ENCODE data around the gene PHOSPHO1.

DNA sequence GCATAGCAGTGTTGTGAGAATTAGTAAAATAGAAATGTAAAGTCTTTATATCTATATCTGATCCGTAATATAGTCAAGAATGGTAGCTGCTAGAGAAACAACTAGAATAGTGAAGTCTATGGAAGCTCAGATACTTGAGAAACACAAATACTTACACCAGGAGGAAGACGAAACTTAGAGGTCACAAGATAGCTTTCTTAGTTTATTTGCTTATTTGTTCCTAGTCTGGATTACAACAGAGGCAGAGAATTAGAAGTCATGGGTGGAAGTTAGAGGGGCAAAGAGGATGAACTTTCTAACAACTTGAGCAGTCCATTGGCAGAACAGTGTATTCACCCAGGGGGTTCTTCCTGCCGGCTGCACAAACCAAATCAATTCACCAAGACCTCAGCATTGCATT, 34.1 kb downstream of the PHOSPHO1 start:
- TF ChIP-seq, protein P1, sequence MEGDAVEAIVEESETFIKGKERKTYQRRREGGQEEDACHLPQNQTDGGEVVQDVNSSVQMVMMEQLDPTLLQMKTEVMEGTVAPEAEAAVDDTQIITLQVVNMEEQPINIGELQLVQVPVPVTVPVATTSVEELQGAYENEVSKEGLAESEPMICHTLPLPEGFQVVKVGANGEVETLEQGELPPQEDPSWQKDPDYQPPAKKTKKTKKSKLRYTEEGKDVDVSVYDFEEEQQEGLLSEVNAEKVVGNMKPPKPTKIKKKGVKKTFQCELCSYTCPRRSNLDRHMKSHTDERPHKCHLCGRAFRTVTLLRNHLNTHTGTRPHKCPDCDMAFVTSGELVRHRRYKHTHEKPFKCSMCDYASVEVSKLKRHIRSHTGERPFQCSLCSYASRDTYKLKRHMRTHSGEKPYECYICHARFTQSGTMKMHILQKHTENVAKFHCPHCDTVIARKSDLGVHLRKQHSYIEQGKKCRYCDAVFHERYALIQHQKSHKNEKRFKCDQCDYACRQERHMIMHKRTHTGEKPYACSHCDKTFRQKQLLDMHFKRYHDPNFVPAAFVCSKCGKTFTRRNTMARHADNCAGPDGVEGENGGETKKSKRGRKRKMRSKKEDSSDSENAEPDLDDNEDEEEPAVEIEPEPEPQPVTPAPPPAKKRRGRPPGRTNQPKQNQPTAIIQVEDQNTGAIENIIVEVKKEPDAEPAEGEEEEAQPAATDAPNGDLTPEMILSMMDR (IDR thresholded peaks at IDR 0.05) = no peak
- TF ChIP-seq ZFX (IDR thresholded peaks at IDR 0.05; ENCODE audit: borderline replicate concordance) = no peak
